Kidney (tissue), 14 donors: ENCODE results near the gene CGB5. TPM values are rescaled to one million over a fixed set of nuclear protein-coding genes. Genes with fewer than 3 reads are reported as not detected.

Source experiments
- DNase-seq, 5 donors: peaks; one replicate each; pipeline ENCODE4 v3.0.0-alpha.2; 2013 to 2020
- FAIRE-seq: peaks from 2 replicates; lab custom pipeline; 2012; peaks lifted over from hg19 to GRCh38; lab: Jason Lieb, UNC
- H3K27ac ChIP-seq, 2 donors: one replicate each; pipeline ENCODE4 v1.7.0; 2013; ENCODE audit warnings: low read depth in 2 of 2, low read length in 2 of 2, inconsistent platforms in 1 of 2
- H3K27me3 ChIP-seq: one replicate; pipeline ENCODE4 v1.7.1; 2013; ENCODE audit warnings: low read length, inconsistent platforms; ENCODE audit not compliant: control insufficient read depth, insufficient read depth
- H3K36me3 ChIP-seq, 3 donors: one replicate each; pipeline versions ENCODE4 v1.7.0 to v1.7.1; 2013; ENCODE audit warnings: low read length in 3 of 3, control low read depth in 1 of 3, inconsistent platforms in 1 of 3; ENCODE audit not compliant: insufficient read depth in 3 of 3, control insufficient read depth in 2 of 3
- H3K4me1 ChIP-seq, 3 donors: one replicate each; pipeline versions ENCODE4 v1.7.0 to v1.7.1; 2013; ENCODE audit warnings: low read length in 3 of 3, inconsistent platforms in 1 of 3, low read depth in 1 of 3; ENCODE audit not compliant: control insufficient read depth in 2 of 3, insufficient read depth in 2 of 3
- H3K4me3 ChIP-seq, 3 donors: one replicate each; pipeline versions ENCODE4 v1.7.0 to v1.8.1; 2013; ENCODE audit warnings: low read length in 3 of 3, control low read depth in 1 of 3, inconsistent platforms in 1 of 3
- H3K9ac ChIP-seq, 3 donors: one replicate each; pipeline versions ENCODE4 v1.7.0 to v1.7.1; 2013; ENCODE audit warnings: low read length in 3 of 3, control low read depth in 1 of 3, inconsistent platforms in 1 of 3
- H3K9me3 ChIP-seq, 3 donors: one replicate each; pipeline versions ENCODE4 v1.7.0 to v1.7.1; 2013; ENCODE audit warnings: low read length in 3 of 3, control low read depth in 1 of 3, inconsistent platforms in 1 of 3; ENCODE audit not compliant: control insufficient read depth in 2 of 3, insufficient read depth in 1 of 3
- CTCF ChIP-seq: IDR thresholded peaks from 3 replicates; pipeline ENCODE4 v1.5.1; 2012; ENCODE audit warnings: mild to moderate bottlenecking, moderate library complexity, borderline replicate concordance; ENCODE audit not compliant: insufficient read depth; ENCODE audit errors: extremely low read depth
- intact Hi-C: fragments of 100-400 bp; cut with DNase I; formaldehyde crosslinking; loops from one replicate; pipeline ENCODE4 v1.11.1; 2022
- polyA plus RNA-seq: library from polyadenylated mRNA; stranded (reverse); fragments of 350-450 nt; fragmentation: Illumina TruSeq; extraction: RNeasy Lipid Tissue Mini Kit (QIAGEN cat#74804); gene quantifications from one replicate; pipeline ENCODE4 v1.2.3, GENCODE V29; 2014; ENCODE audit warnings: low read depth, low replicate concordance; ENCODE audit not compliant: insufficient read depth
- total RNA-seq: library from RNA; stranded (reverse); fragmentation: NEBNext Ultra II Directional; extraction: Animal tissue kit (Norgen Biotek cat#: 25700); gene quantifications from one replicate; pipeline ENCODE4 v1.2.1, GENCODE V29; 2021
- donor health status: control.
- donor health status: control.
- donor health status: control.
- donor health status: control.
- donor health status: control.
- donor health status: DM: yes; HTN: yes; CAD: no.
- donor health status: Normal renal cell carcinoma (clear cell type).

Gene CGB5
- total and polyA plus RNA-seq, 2 donors from 2014 or later: not detected

DNA sequence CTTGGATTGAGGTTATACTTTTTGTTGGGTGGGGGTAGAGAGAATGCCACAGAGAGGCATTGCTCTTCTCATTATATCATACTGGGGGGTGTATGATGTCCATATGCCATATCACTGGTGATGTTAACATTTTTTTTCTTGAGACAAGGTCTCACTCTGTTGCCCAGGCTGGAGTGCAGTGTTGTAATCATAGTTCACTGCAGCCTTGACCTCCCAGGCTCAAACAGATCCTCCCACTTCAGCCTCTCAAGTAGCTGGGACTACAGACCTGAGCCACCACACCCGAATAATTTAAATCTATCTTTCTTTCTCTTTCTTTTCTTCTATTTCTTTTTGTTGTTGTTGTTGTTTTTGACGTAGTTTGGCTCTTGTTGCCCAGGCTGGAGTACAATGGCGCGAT, 36.7 kb downstream of the CGB5 start:
- Histone ChIP-seq H3K27me3 (no peaks in the 10 kb centered on the region), H3K4me3 (no peak overlapping the region), H3K9me3 (no peaks in the 10 kb centered on the region), H3K36me3 (no peaks in the 10 kb centered on the region), H3K4me1 (no peaks in the 10 kb centered on the region), H3K27ac (no peak overlapping the region), H3K9ac (no peak overlapping the region)
- FAIRE-seq (no peak), DNase-seq (no peak)
- no peak for TF ChIP-seq CTCF
- intact Hi-C loops: no loop called here

DNA sequence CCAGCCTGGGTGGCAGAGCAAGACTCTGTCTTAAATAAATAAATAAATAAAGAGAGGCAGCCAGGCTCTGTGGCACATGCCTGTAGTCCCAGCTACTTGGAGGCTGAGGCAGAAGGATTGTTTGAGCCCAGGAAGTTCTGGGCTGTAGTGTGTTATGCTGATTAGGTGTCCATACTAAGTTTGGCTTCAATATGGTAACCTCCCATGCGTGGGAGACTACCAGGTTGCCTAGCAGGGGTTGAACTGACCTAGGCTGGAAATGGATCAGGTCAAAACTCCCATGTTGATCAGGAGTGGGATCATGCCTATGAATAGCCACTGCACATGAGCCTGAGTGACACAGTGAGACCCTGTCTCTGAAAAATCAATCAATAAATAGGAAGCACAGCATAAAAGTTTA, 37.6 kb downstream of the CGB5 start:
- peaks cover 0 to 4% (median 2%) of the 10 kb centered on the region in 3 donors for H3K4me1 ChIP-seq
- no peak overlapping the region for H3K4me3 ChIP-seq
- intact Hi-C loops: no loop called here
- H3K36me3 ChIP-seq: no peaks in the 10 kb centered on the region
- DNase-seq: no peak
- no peak overlapping the region for H3K27ac ChIP-seq
- H3K27me3 ChIP-seq: no peaks in the 10 kb centered on the region
- FAIRE-seq: no peak
- H3K9ac ChIP-seq: no peak overlapping the region
- no peaks in the 10 kb centered on the region for H3K9me3 ChIP-seq
- TF ChIP-seq CTCF: no peak

DNA sequence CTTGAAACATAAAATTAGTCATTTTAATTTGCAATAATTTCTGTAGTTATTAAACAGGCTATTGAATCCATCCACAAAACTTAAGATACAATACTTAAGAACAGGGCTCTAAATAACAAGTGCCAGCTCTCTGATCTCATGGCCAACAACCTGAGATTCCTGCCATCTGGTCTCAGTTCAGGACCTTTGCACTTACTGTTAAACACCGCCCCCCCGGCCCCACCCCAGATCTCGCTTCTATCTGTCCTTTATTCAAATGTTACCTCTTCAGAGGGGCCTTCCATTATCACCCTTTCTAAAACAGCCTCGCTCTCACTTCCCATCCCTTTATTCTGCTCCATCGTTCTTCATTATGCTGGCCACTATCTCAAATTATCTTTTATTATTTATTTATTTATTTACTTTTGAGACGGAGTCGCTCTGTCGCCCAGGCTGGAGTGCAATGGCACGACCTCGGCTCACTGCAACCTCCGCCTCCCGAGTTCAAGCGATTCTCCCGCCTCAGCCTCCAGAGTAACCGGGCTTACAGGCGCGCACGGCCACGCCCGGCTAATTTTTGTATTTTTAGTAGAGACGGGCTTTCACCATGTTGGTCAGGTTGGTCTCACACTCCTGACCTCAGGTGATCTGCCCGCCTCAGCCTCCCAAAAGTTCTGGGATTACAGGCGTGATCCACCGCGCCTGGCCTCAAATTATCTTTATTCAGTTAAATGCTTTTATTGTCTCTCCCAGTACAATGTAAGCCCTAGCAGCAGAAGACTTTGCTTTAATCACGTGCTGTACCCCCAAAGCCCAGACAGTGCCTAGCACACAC, 40.8 kb downstream of the CGB5 start:
- Histone ChIP-seq H3K9ac (peak overlapping the region in 2 of 3 donors; percentile 34 to 84), H3K4me3 (peak overlapping the region; percentile 76 to 95 (median 79))
- no peak for DNase-seq

More for the DNA sequence above, 40.8 kb downstream of the CGB5 start:
- no peaks in the 10 kb centered on the region for H3K9me3 ChIP-seq
- intact Hi-C loops: no loop called here
- H3K27me3 ChIP-seq: no peaks in the 10 kb centered on the region
- FAIRE-seq: no peak
- no peak for TF ChIP-seq CTCF
- peaks cover 0 to 3% (median 0%) of the 10 kb centered on the region in 3 donors for H3K36me3 ChIP-seq
- peak overlapping the region; percentile 91 to 92 for H3K27ac ChIP-seq
- H3K4me1 ChIP-seq: peaks cover 0 to 13% (median 10%) of the 10 kb centered on the region in 3 donors
